Upper lobe of right lung (tissue), 1 donor: Measurements from ENCODE around the gene CPO. TPM values are rescaled to one million over a fixed set of nuclear protein-coding genes. Genes with fewer than 3 reads are reported as not detected.

Experiments used
- ATAC-seq: fragments of 200-7000 bp; cut with Tn5 transposase; one replicate; pipeline ENCODE4 v1.9.1; 2020; ENCODE audit warnings: mild to moderate bottlenecking, moderate library complexity
- DNase-seq: peaks from one replicate; pipeline ENCODE4 v3.0.0-alpha.2; 2020
- H3K27ac ChIP-seq: fragments of 200-600 bp; one replicate; pipeline ENCODE4 v1.8.0; 2022
- H3K27me3 ChIP-seq: fragments of 200-600 bp; one replicate; pipeline ENCODE4 v1.8.0; 2022; ENCODE audit warnings: mild to moderate bottlenecking
- H3K36me3 ChIP-seq: fragments of 200-600 bp; one replicate; pipeline ENCODE4 v1.8.0; 2022
- H3K4me1 ChIP-seq: fragments of 200-600 bp; one replicate; pipeline ENCODE4 v1.8.0; 2022
- H3K4me3 ChIP-seq: fragments of 200-600 bp; one replicate; pipeline ENCODE4 v1.8.0; 2022; ENCODE audit warnings: mild to moderate bottlenecking
- H3K9me3 ChIP-seq: fragments of 200-600 bp; one replicate; pipeline ENCODE4 v1.8.0; 2022
- intact Hi-C: fragments of 100-400 bp; cut with DNase I; formaldehyde crosslinking; loops from one replicate; pipeline ENCODE4 v1.11.0; 2022
- total RNA-seq: library from RNA; stranded (reverse); fragmentation: NEBNext Ultra II Directional; extraction: Animal tissue kit (Norgen Biotek cat#: 25700); gene quantifications from one replicate; pipeline ENCODE4 v1.2.1, GENCODE V29; 2021
- TF ChIP-seq, protein P1 (sequence below): fragments of 200-600 bp; IDR thresholded peaks from one replicate; pipeline ENCODE4 v1.8.0; 2022; ENCODE audit warnings: antibody characterized with exemption
- donor health status: DM: no; HTN: yes; CAD: no; lungs with severe emphysema.

CPO gene
- total RNA-seq, 1 donor from 2014 or later: not detected

DNA sequence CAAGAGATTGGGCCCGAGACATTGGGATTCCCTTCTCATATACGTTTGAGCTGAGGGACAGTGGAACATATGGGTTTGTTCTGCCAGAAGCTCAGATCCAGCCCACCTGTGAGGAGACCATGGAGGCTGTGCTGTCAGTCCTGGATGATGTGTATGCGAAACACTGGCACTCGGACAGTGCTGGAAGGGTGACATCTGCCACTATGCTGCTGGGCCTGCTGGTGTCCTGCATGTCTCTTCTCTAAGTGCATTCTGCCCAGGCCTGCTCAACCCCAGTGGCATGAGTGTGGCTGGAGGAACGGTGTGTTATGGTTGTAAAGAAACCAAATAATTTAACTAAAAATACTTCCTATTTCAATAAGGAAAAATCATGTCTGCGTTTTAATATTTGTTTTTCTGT lies 29.9 kb downstream of the CPO start:
- Histone ChIP-seq H3K27me3 (no peaks in the 10 kb centered on the region), H3K27ac (no peak overlapping the region), H3K36me3 (no peaks in the 10 kb centered on the region), H3K4me3 (no peak overlapping the region), H3K4me1 (no peaks in the 10 kb centered on the region), H3K9me3 (no peaks in the 10 kb centered on the region)
- intact Hi-C loops: no loop called here
- DNase-seq (no peak), ATAC-seq (no peak)
- TF ChIP-seq, protein P1, sequence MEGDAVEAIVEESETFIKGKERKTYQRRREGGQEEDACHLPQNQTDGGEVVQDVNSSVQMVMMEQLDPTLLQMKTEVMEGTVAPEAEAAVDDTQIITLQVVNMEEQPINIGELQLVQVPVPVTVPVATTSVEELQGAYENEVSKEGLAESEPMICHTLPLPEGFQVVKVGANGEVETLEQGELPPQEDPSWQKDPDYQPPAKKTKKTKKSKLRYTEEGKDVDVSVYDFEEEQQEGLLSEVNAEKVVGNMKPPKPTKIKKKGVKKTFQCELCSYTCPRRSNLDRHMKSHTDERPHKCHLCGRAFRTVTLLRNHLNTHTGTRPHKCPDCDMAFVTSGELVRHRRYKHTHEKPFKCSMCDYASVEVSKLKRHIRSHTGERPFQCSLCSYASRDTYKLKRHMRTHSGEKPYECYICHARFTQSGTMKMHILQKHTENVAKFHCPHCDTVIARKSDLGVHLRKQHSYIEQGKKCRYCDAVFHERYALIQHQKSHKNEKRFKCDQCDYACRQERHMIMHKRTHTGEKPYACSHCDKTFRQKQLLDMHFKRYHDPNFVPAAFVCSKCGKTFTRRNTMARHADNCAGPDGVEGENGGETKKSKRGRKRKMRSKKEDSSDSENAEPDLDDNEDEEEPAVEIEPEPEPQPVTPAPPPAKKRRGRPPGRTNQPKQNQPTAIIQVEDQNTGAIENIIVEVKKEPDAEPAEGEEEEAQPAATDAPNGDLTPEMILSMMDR: no peak

DNA sequence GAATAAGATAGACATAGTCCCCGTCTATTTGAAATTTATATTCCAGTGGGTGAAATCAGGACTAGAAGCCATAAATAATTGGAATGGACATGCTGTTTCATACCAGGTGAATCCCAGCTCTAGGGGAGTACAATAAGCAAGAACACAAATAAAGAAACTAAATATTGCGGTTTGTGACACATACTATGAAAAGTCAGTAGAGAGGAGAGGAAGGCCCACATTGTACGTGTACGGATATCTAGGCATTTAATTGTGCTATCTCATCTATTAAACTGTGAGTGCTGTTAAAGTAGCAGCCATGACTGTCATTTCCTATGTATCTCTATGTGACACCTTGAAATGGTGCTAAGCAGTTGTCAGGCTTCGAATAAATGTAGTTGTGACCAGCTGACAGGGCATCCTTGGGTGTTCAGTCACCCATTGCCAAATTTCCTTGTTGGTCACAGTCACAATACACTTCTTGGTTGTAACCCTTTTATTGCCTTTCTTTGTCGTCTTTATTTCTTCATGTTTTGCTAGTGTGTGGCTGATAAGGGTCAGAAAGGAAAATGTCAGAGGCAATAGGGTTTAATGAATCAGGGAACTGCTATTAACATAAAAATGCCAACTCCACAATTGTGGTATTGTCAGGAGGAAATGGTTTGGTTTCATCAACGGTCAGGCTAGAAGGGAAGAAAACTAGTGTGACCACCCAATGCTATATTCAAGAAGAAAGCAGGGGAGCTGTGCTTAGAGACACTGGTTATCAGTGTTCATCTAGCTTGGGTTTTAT lies 31.5 kb downstream of the CPO start:
- no peaks in the 10 kb centered on the region for H3K4me1 ChIP-seq
- TF ChIP-seq, protein P1: no peak
- intact Hi-C loops: no loop called here
- DNase-seq (no peak), ATAC-seq (no peak)
- no peak overlapping the region for H3K27ac ChIP-seq
- no peaks in the 10 kb centered on the region for H3K27me3 ChIP-seq
- no peaks in the 10 kb centered on the region for H3K36me3 ChIP-seq
- no peaks in the 10 kb centered on the region for H3K9me3 ChIP-seq
- no peak overlapping the region for H3K4me3 ChIP-seq

DNA sequence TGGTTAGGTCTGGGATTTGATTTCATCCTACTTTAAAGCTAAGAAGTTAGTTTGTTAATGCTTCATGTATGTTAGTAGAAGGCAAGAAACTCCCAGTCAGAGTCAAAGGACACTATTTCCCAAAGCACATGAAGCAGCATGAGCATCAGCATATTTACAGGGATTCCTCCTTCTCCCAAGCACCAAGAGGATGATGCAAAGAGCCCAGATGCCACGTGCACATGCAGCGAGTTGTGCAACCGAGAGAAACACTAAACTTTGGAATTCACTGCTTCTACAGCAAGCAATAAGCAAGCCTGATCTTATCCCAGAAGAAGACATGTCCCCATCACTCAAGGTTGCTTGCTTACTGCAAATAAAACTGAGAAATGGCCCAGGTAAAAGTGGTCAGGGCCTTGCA lies 32.5 kb downstream of the CPO start:
- Histone ChIP-seq H3K36me3 (no peaks in the 10 kb centered on the region), H3K27me3 (no peaks in the 10 kb centered on the region), H3K4me3 (no peak overlapping the region), H3K9me3 (no peaks in the 10 kb centered on the region), H3K4me1 (no peaks in the 10 kb centered on the region), H3K27ac (no peak overlapping the region)
- intact Hi-C loops: no loop called here
- ATAC-seq: no peak
- TF ChIP-seq, protein P1: no peak
- no peak for DNase-seq

DNA sequence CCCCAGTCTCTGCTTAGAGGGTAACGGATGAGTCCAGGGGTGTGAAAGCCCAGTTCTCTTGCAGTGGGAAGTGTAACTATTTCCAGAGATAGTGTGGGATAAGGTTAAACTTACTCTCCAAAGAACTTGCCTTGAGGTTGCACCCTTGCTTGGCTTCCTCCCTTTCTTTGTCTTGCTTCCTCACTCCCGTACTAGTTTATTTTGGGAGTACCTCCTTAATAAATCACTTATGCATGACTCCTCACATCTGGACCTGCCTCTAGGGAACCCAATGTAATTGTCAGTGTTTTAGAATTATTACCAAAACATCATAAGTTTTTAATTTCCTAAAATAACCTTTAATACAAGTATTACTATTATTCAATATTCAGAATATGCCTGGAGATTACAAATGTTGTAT lies 35.2 kb downstream of the CPO start:
- TF ChIP-seq, protein P1: no peak
- H3K4me3 ChIP-seq: no peak overlapping the region
- ATAC-seq (no peak), DNase-seq (no peak)
- no peaks in the 10 kb centered on the region for H3K9me3 ChIP-seq
- H3K4me1 ChIP-seq: no peaks in the 10 kb centered on the region
- intact Hi-C loops: no loop called here
- no peaks in the 10 kb centered on the region for H3K27me3 ChIP-seq
- H3K36me3 ChIP-seq: no peaks in the 10 kb centered on the region
- no peak overlapping the region for H3K27ac ChIP-seq

DNA sequence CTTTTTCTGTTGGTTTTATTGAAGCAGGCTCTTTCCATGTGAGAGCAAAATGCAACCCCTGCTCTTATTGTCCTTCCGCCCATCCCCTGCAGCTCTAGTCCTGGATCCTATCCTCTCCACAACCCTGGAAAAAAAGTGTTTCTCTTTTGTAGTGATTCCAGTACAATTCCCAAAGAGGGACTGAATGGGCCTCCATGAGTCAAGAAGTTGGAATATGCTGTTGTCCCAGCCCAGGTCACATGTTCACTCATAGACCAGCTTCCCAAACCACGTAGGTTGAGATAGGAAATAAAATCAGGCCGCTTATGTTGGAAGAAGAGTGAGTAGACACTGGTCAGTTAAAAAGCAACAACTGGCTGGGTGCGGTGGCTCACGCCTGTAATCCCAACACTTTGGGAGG lies 39.4 kb downstream of the CPO start:
- intact Hi-C loops: no loop called here

More for the DNA sequence above, 39.4 kb downstream of the CPO start:
- Histone ChIP-seq H3K4me3 (no peak overlapping the region), H3K4me1 (peaks cover 8% of the 10 kb centered on the region), H3K27me3 (no peaks in the 10 kb centered on the region), H3K27ac (no peak overlapping the region), H3K36me3 (no peaks in the 10 kb centered on the region), H3K9me3 (no peaks in the 10 kb centered on the region)
- ATAC-seq (no peak), DNase-seq (no peak)
- TF ChIP-seq, protein P1: no peak
